Fibroblast of villous mesenchyme (primary cell): ENCODE data around the gene FMO2. TPM values are rescaled to one million over a fixed set of nuclear protein-coding genes. Genes with fewer than 3 reads are reported as not detected.

Experiments
- DNase-seq: peaks from one replicate; pipeline ENCODE4 v3.0.0-alpha.2; 2010; ENCODE audit warnings: low read depth
- H3K4me3 ChIP-seq: 2 replicates; pipeline ENCODE4 v1.5.1; 2011; ENCODE audit warnings: low read depth, mild to moderate bottlenecking, low read length
- total RNA-seq: library from RNA; depleted of rRNA; stranded (reverse); fragments of >200 nt; gene quantifications from 2 replicates; pipeline ENCODE4 v1.2.3, GENCODE V29; 2012
- TF ChIP-seq, protein P1 (sequence below): IDR thresholded peaks from 2 replicates; pipeline ENCODE4 v1.5.1; 2012; ENCODE audit warnings: low read depth, mild to moderate bottlenecking, low read length; ENCODE audit not compliant: insufficient read depth

FMO2 gene
- total RNA-seq, 1 donor: 1.7 TPM

DNA sequence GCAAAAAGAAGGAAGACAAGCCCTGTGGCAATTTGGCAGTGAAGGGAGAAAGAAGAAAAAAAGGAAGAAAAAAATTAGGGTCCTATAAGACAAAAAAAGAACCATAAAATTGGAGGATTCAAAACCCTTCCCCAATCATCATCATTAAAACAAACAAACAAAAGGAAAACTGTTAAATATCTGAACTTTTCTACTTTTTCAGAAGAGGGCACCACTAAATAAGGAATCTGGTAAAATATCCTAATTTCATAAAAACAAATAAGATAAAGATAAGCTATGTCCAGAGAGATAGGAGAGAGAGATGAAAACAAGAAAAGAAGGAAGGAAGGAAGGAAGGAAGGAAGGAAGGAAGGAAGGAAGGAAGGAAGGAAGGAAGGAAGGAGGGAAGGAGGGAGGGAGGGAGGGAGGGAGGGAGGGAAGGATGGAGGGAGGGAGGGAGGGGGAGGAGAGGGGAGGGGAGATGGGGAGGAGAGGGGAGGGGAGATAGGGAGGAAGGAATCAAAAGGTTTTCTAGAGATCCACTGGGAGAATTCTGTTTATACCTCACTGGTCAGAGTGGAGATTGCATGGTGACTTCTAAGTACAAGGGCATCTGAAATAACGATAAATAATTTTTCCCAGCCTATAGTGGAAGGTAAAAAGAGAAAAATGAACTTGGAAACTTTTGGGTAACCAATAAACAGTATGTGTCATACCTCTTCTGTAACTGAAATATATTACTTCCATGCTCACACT lies 10.4 kb upstream of the FMO2 start:
- TF ChIP-seq, protein P1, sequence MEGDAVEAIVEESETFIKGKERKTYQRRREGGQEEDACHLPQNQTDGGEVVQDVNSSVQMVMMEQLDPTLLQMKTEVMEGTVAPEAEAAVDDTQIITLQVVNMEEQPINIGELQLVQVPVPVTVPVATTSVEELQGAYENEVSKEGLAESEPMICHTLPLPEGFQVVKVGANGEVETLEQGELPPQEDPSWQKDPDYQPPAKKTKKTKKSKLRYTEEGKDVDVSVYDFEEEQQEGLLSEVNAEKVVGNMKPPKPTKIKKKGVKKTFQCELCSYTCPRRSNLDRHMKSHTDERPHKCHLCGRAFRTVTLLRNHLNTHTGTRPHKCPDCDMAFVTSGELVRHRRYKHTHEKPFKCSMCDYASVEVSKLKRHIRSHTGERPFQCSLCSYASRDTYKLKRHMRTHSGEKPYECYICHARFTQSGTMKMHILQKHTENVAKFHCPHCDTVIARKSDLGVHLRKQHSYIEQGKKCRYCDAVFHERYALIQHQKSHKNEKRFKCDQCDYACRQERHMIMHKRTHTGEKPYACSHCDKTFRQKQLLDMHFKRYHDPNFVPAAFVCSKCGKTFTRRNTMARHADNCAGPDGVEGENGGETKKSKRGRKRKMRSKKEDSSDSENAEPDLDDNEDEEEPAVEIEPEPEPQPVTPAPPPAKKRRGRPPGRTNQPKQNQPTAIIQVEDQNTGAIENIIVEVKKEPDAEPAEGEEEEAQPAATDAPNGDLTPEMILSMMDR: no peak
- H3K4me3 ChIP-seq: no peak overlapping the region
- DNase-seq: no peak

DNA sequence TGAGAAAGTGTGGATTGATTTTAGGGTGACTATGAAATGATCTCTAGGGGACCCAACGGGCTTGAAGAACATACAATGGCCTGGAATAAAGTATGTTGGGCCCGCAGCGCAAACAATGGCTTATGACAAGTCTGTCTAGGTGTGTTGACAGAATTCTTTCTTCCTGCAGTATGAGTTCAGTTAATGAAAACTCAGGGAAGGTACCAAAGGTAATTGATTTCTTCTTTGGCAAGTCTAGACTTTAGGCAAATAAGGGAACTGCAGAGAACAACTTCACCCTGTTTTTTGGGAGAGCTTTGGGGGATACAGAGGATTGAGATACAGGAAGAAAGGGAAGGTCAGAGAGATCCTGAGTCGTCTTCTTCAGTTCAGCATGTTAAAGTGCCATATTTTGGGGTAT lies 7.8 kb upstream of the FMO2 start:
- no peak overlapping the region for H3K4me3 ChIP-seq
- DNase-seq: no peak
- TF ChIP-seq, protein P1: no peak

GRCh38 chr1:171179318-171180227 lies 5.5 kb upstream of the FMO2 start:
- no peak for DNase-seq
- TF ChIP-seq, protein P1: no peak

DNA sequence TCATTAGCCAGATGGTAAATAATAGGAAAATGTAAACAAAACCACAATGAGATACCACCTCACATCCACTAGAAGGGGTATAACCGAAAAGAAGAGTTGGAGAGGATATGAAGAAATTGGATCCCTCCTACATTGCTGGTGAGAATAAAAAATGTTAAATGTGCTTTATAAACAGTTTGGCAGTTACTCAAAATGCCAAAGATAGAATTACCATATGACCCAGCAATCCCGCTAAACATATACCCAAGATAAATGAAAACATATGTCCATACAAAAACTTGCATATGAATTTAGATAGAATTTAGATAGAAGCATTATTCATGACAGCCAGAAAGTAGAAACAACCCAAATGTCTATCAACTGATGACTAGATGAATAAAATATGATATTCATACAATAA lies 4.4 kb upstream of the FMO2 start:
- H3K4me3 ChIP-seq: no peak overlapping the region
- no peak for DNase-seq
- TF ChIP-seq, protein P1: no peak

More at GRCh38 chr1:171179318-171180227, 5.5 kb upstream of the FMO2 start:
- no peak overlapping the region for H3K4me3 ChIP-seq

DNA sequence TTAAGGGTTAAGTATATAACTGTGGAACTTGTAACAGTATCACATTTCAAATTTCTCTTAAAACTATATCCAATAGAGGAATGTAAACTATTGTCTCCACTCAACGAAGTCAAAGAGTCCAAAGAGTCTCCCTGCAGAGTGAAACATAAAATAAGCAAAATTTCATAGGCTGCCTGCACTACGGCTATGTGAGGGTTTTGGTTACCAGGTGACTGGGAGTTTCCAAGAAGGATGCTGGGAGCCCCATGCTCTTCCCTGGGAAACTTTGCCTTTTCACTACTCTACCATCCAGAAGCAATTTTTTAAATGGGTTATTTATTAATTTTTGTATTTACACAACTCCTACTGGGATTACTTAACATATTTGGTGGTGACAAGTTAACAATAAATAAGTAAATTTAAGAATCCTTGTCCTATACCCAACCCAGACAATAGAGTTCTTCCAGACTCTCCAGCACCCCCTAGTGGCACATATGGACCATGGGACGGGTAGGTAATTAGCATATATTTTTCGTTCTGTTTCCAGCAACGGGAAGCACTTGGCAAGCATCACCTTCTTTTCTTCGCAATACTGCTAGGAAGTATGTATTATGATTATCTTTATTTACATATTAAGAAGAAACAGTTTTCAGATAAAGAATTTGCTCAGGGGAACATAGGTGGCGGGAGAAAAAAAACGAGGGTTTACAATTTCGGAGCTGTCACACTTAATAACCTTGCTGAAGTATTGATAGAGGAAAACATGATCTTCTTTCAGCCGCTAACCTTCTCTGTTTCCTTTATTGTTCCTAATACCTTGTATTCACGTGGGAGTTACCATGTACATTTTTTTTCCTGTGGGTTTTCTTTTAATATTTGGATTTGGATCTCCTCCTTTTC lies 3.5 kb downstream of the FMO2 start:
- no peak overlapping the region for H3K4me3 ChIP-seq
- TF ChIP-seq, protein P1: peak; percentile 89
- peak; percentile 73 for DNase-seq

GRCh38 chr1:171191992-171192391 lies 6.9 kb downstream of the FMO2 start:
- TF ChIP-seq, protein P1: no peak
- DNase-seq: peak; percentile 22
- no peak overlapping the region for H3K4me3 ChIP-seq
